Measurements from ENCODE around the gene AKR1C3. TPM values are rescaled to one million over a fixed set of nuclear protein-coding genes. Genes with fewer than 3 reads are reported as not detected.

AKR1C3 gene
- total RNA-seq (2022; extraction: Qiagen RNA extraction; ENCODE audit: low read depth), result 1,177 to 1,248 TPM (median 1,201 TPM) in 5 replicates

GRCh38 chr10:5094265-5095205, at the start of gene AKR1C3:
Gene AKR1C3 (plus strand): TSS chr10:5094414. CDS start chr10:5094445, 31 bp downstream.

Other genes starting within 250 kb of the AKR1C3 start
- 467 to 623 TPM (median 597 TPM) in 5 replicates for gene AKR1C1, start 131.0 kb upstream of the AKR1C3 start, total RNA-seq (2022; extraction: Qiagen RNA extraction; ENCODE audit: low read depth)
- gene AKR1C2, start 90.6 kb upstream of the AKR1C3 start, total RNA-seq (2022; extraction: Qiagen RNA extraction; ENCODE audit: low read depth), result 3,008 to 3,788 TPM (median 3,160 TPM) in 5 replicates
- gene AKR1C8, start 90.7 kb downstream of the AKR1C3 start, total RNA-seq (2022; extraction: Qiagen RNA extraction; ENCODE audit: low read depth), result 0.19 to 0.31 TPM in 2 of 5 replicates, not detected in the others
- gene AKR1C4, start 102.4 kb downstream of the AKR1C3 start, total RNA-seq (2022; extraction: Qiagen RNA extraction; ENCODE audit: low read depth), result 0.26 to 0.42 TPM (median 0.37 TPM) in 5 replicates